HepG2 (cell line): ENCODE results near the gene PRSS27. TPM values are rescaled to one million over a fixed set of nuclear protein-coding genes. Genes with fewer than 3 reads are reported as not detected.
"Not testable (repeated sequence)": the region's sequence is repeated elsewhere in the genome, so short reads cannot be mapped to it uniquely, and the experiment has no call there.

Experiments used
- ATAC-seq: fragments of 200-7000 bp; cut with Tn5 transposase; 3 replicates; pipeline ENCODE4 v1.9.1; 2020; ENCODE audit warnings: mild to moderate bottlenecking, moderate library complexity
- BruUV-seq: library from RNA; stranded (reverse); fragments of 400-500 nt; replicated peaks from 2 replicates; lab custom pipeline; 2021; lab: Mats Ljungman, UMichigan
- CTCF ChIA-PET: fragments of 300-600 bp; formaldehyde crosslinking; extraction: SDS; loops from one replicate; lab custom pipeline; 2021; ENCODE audit warnings: low total read pairs, inconsistent platforms, low intra/inter-chr PET ratio; lab: Yijun Ruan, JAX
- POLR2A ChIA-PET: fragments of 350-600 bp; sonication (Branson Sonifier 250); formaldehyde crosslinking; loops from one replicate; lab custom pipeline; 2020; ENCODE audit warnings: antibody characterized with exemption, inconsistent platforms; lab: Yijun Ruan, JAX
- DNase-seq: peaks from one replicate; pipeline ENCODE4 v3.0.0-alpha.2; 2015; ENCODE audit warnings: low spot score
- FAIRE-seq: peaks from 3 replicates; lab custom pipeline; 2011; peaks lifted over from hg19 to GRCh38; lab: Jason Lieb, UNC
- H2AFZ ChIP-seq: one replicate; pipeline ENCODE4 v1.6.1; 2011; ENCODE audit warnings: low read length, inconsistent platforms
- H3K27ac ChIP-seq: fragments of 300-600 bp; 3 replicates; pipeline ENCODE4 v1.8.0; 2011; ENCODE audit warnings: mixed run types, mild to moderate bottlenecking, mixed read lengths, low read length, inconsistent platforms; ENCODE audit not compliant: insufficient read depth; ENCODE audit errors: extremely low read length
- H3K27me3 ChIP-seq, 2 experiments: fragments of 200-600 bp in 1 of 2; 2 replicates in 1 of 2; 3 replicates in 1 of 2; pipeline versions ENCODE4 v1.6.0 to v1.8.0; 2011; ENCODE audit warnings: low read length in 2 of 2, mild to moderate bottlenecking in 2 of 2, moderate library complexity in 2 of 2, inconsistent platforms in 1 of 2; ENCODE audit not compliant: insufficient read depth in 2 of 2, control insufficient read depth in 1 of 2
- H3K36me3 ChIP-seq, 2 experiments: fragments of 200-600 bp in 1 of 2; replicated peaks in 1 of 2; 2 replicates in 1 of 2; 3 replicates in 1 of 2; pipeline versions ENCODE4 v1.5.1 to v1.8.0; 2011; ENCODE audit warnings: low read length in 2 of 2, inconsistent platforms in 1 of 2; ENCODE audit not compliant: insufficient read depth in 2 of 2, control insufficient read depth in 1 of 2
- H3K4me1 ChIP-seq: 2 replicates; pipeline ENCODE4 v1.5.1; 2012; ENCODE audit warnings: low read length, inconsistent platforms; ENCODE audit not compliant: insufficient read depth
- H3K4me2 ChIP-seq: 2 replicates; pipeline ENCODE4 v1.6.0; 2011; ENCODE audit warnings: low read depth, low read length, inconsistent platforms
- H3K4me3 ChIP-seq, 3 experiments: fragments of 200-600 bp in 1 of 3; sonication (generic), shearing (Covaris generic) in 1 of 3; replicated peaks in 1 of 3; 2 replicates each; pipeline ENCODE4 v1.5.1; 2011 to 2016; ENCODE audit warnings: low read length in 3 of 3, inconsistent platforms in 2 of 3, low read depth in 2 of 3, mild to moderate bottlenecking in 2 of 3, control low read depth in 1 of 3, mixed read lengths in 1 of 3; ENCODE audit not compliant: insufficient read depth in 1 of 3
- H3K79me2 ChIP-seq: one replicate; pipeline ENCODE4 v1.6.1; 2011; ENCODE audit warnings: low read length, inconsistent platforms; ENCODE audit not compliant: insufficient read depth
- H3K9ac ChIP-seq: 2 replicates; pipeline ENCODE4 v1.6.0; 2011; ENCODE audit warnings: mild to moderate bottlenecking, low read depth, low read length, inconsistent platforms; ENCODE audit not compliant: insufficient read depth
- H3K9me3 ChIP-seq: 2 replicates; pipeline ENCODE4 v1.5.1; 2012; ENCODE audit warnings: mild to moderate bottlenecking, low read length
- H4K20me1 ChIP-seq: 2 replicates; pipeline ENCODE4 v1.6.0; 2011; ENCODE audit warnings: inconsistent platforms, mild to moderate bottlenecking, low read length, moderate library complexity; ENCODE audit not compliant: insufficient read depth
- NR2F6 ChIP-seq, 2 experiments: IDR thresholded peaks; 2 replicates each; pipeline ENCODE4 v1.6.1; 2016; ENCODE audit warnings: antibody characterized with exemption in 1 of 2, mild to moderate bottlenecking in 1 of 2
- RBFOX2 ChIP-seq: fragments of 200-400 bp; formaldehyde crosslinking; IDR thresholded peaks from 2 replicates; pipeline ENCODE4 v1.6.1; 2017; ENCODE audit warnings: low read depth, mild to moderate bottlenecking, low read length
- WGBS: methylation state at CpG from one replicate; pipeline ENCODE4 v1.1.6; 2017; ENCODE audit warnings: low lambda C conversion rate; 5-methylcytosine and 5-hydroxymethylcytosine counted together
- in situ Hi-C: cut with HindIII; loops from 2 replicates; pipeline ENCODE4 v1.10.0; 2017; ENCODE audit warnings: low pct_unique_long_range_greater_than_20kb; ENCODE audit not compliant: extremely low pct_ligation_motif_present
- intact Hi-C: fragments of 100-400 bp; cut with micrococcal nuclease; formaldehyde crosslinking; loops from one replicate; pipeline ENCODE4 v1.10.0; 2022; ENCODE audit not compliant: unreplicated experiment
- polyA plus RNA-seq, 8 experiments: library from polyadenylated mRNA; depleted of rRNA in 3 of 8; stranded (reverse) in 7 of 8; unstranded in 1 of 8; fragments of >200 nt; fragmentation: Illumina TruSeq in 4 of 8; extraction: Trizol in 4 of 8; gene quantifications; 2 replicates each; pipeline versions ENCODE4 v1.2.1 to v1.2.3, GENCODE V29; 2011 to 2016; ENCODE audit warnings: low read depth in 4 of 8, missing spikeins in 1 of 8, mixed read lengths in 1 of 8; ENCODE audit not compliant: insufficient read depth in 1 of 8
- total RNA-seq, 5 experiments: library from RNA; depleted of rRNA; stranded (reverse); fragments of >200 nt; fragmentation: Illumina TruSeq; extraction: Trizol; gene quantifications; 2 replicates each; pipeline ENCODE4 v1.2.3, GENCODE V29; 2016; ENCODE audit warnings: low read depth in 1 of 5

PRSS27 gene
- total and polyA plus RNA-seq, 2 of the 13 experiments (the other 11 are each of a cell fraction or from before 2014, with no cell fraction given), result 0.20 to 0.73 TPM

GRCh38 chr16:2689968-2690801 lies 29.8 kb downstream of the PRSS27 start:
- intact Hi-C loops, result no loop called here
- Histone ChIP-seq H4K20me1 (peaks cover 6% of the 10 kb centered on the region; the same call in 1 of the 2 replicates), H3K4me2 (no peak overlapping the region), H2AFZ (no peak overlapping the region), H3K27me3 (no peaks in the 10 kb centered on the region), H3K36me3 (peaks cover 4 to 15% of the 10 kb centered on the region in 2 experiments; a peak in 1 of 5 replicates), H3K4me1 (no peaks in the 10 kb centered on the region), H3K9ac (no peak overlapping the region)
- WGBS, result 96% methylated on average over 24 of the region's 36 CpGs
- DNase-seq (no peak), ATAC-seq (no peak)
- POLR2A ChIA-PET, result no interaction called here
- TF ChIP-seq NR2F6 (IDR thresholded peaks at IDR 0.05), result no peak
- TF ChIP-seq NR2F6 (CRISPR knock-in tag; IDR thresholded peaks at IDR 0.05), result no peak
- TF ChIP-seq RBFOX2, result 0 out of 2 replicates have a peak, but pooled peaks have one; percentile 21
- TF ChIP-seq, all 625 proteins: peak for 1
- no peak overlapping the region for H3K4me3 ChIP-seq
- H3K79me2 ChIP-seq, result peaks cover 14% of the 10 kb centered on the region
- FAIRE-seq, result no peak
- in situ Hi-C loops, result no loop called here
- CTCF ChIA-PET, result no interaction called here
- no peaks in the 10 kb centered on the region for H3K9me3 ChIP-seq
- H3K27ac ChIP-seq, result no peak overlapping the region
- BruUV-seq, result no TSS peak

GRCh38 chr16:2689422-2689821 lies 30.6 kb downstream of the PRSS27 start:
- H3K4me2 ChIP-seq, FAIRE-seq, H2AFZ ChIP-seq, H4K20me1 ChIP-seq, H3K9ac ChIP-seq, ATAC-seq, in situ Hi-C loops, DNase-seq, intact Hi-C loops, H3K27ac ChIP-seq, H3K4me1 ChIP-seq, CTCF ChIA-PET, H3K4me3 ChIP-seq, H3K27me3 ChIP-seq, H3K9me3 ChIP-seq, POLR2A ChIA-PET, BruUV-seq: not testable (repeated sequence)
- 94% methylated on average over 5 of the region's 13 CpGs for WGBS
- peaks cover 4 to 15% of the 10 kb centered on the region in 2 experiments; a peak in 1 of 5 replicates for H3K36me3 ChIP-seq
- H3K79me2 ChIP-seq, result peaks cover 17% of the 10 kb centered on the region
